Measurements from ENCODE around the gene CASD1. TPM values are rescaled to one million over a fixed set of nuclear protein-coding genes. Genes with fewer than 3 reads are reported as not detected.

The CASD1 gene
- total and polyA plus RNA-seq, 2 experiments from 2014 or later: 5.9 to 11.1 TPM

DNA sequence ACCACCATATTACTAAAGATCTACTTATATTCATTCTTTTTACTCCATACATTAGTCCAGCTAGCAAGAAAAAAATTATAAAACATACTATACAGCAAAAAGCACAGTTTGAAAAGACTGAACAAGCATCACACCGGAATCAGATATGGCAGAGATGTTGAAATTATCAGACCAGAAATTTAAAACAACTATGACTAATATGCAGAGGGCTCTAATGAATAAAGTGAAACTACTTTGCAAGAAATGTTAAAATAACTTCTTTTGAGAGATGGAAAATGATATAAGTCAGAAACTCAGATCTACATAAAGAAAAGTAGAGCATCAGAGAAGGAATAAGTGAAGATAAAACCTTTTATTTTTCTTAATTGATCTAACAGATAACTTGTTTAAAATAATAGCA is 95.4 kb downstream of the CASD1 start:
- no peaks in the 10 kb centered on the region; the same call in none of the 2 replicates for H3K9me2 ChIP-seq (ENCODE audit: insufficient read depth)
- no peak overlapping the region for H3K4me2 ChIP-seq (ENCODE audit: unreplicated experiment)
- no peak overlapping the region for H3K9ac ChIP-seq
- H3K79me2 ChIP-seq (ENCODE audit: insufficient read depth): no peaks in the 10 kb centered on the region; the same call in 1 of the 2 replicates
- H3K27me3 ChIP-seq (replicated peaks; ENCODE audit: insufficient read depth): no peaks in the 10 kb centered on the region
- in situ Hi-C loops (cut with MboI): no loop called here
- H3K4me3 ChIP-seq: no peak overlapping the region
- H2AFZ ChIP-seq: no peak overlapping the region
- no peak for TF ChIP-seq EZH2phosphoT487 (IDR thresholded peaks at IDR 0.05; ENCODE audit: insufficient read depth, low read depth)
- TF ChIP-seq EZH2 (IDR thresholded peaks at IDR 0.05; ENCODE audit: insufficient read depth, poor library complexity, severe bottlenecking): no peak
- 94 to 96% methylated on average over 1 of the region's 1 CpG for WGBS, 2 experiments (ENCODE audit: low coverage in 1 of 2, low lambda C conversion rate in 2 of 2, missing lambda C conversion rate in 2 of 2)
- no peak for DNase-seq
- H3K4me1 ChIP-seq (ENCODE audit: insufficient read depth): 0 out of 2 replicates have a peak, but pooled peaks cover 6% of the 10 kb centered on the region
- H3K27ac ChIP-seq: no peak overlapping the region
- H3F3A ChIP-seq (ENCODE audit: insufficient read depth): no peaks in the 10 kb centered on the region
- H3K36me3 ChIP-seq (ENCODE audit: low read depth): 0 out of 2 replicates have a peak, but pooled peaks cover 6% of the 10 kb centered on the region
- no peaks in the 10 kb centered on the region for H4K20me1 ChIP-seq (ENCODE audit: insufficient read depth)
- no peaks in the 10 kb centered on the region for H3K9me3 ChIP-seq (ENCODE audit: low read depth)

Small RNA genes lying within 50 kb of the gene (small RNA-seq; reads per million reads assigned to genes)
- gene RNU6-1328P (ENCODE audit: low read depth, low replicate concordance): not detected

Other genes with a start within 250 kb of the CASD1 start
- gene COL1A2, start 114.9 kb upstream of the CASD1 start, total RNA-seq (2014; rRNA removed; shearing (Covaris generic)): 10,930 and 11,288 TPM in 2 replicates
- gene COL1A2, start 114.9 kb upstream of the CASD1 start, polyA plus RNA-seq (2016; fragmentation: Nextera tagmentation; extraction: Ambion mirVana): 9,779 and 9,902 TPM in 2 replicates
- 70.4 and 71.4 TPM in 2 replicates for gene SGCE, start 146.3 kb downstream of the CASD1 start, total RNA-seq (2014; rRNA removed; shearing (Covaris generic))
- 120 and 130 TPM in 2 replicates for gene SGCE, start 146.3 kb downstream of the CASD1 start, polyA plus RNA-seq (2016; fragmentation: Nextera tagmentation; extraction: Ambion mirVana)